GM21381 (cell line): Measurements from ENCODE around the gene ANKK1.
A peak's percentile ranks its signal among the peaks of the same experiment; 100 is the strongest.

Source experiments
- ATAC-seq: cut with Tn5 transposase; IDR thresholded peaks from one replicate; pipeline ENCODE4 v1.9.1; 2021; ENCODE audit warnings: mild to moderate bottlenecking, moderate library complexity; ENCODE audit not compliant: unreplicated experiment

The ANKK1 gene

DNA sequence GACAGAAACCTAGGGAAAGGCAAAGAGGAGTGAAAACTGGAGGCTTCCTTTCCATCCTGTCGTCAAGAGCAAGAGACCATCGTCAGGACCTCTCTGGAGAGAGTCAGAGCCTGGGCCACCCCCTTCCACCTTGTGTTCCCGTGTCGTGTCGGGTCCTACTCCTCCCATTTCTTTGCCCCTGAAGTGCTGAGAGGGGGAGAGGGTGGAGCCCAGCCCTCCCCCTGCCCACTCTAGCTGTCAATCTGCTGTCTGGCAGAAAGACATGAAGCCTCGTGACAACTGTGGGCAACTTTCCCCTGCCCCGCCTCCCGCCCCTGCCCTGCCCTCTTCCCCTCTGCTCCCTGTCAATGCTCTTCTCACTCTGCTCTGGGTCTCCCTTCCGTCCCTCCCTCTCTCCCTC lies 20.6 kb downstream of the ANKK1 start:
- ATAC-seq = no peak

DNA sequence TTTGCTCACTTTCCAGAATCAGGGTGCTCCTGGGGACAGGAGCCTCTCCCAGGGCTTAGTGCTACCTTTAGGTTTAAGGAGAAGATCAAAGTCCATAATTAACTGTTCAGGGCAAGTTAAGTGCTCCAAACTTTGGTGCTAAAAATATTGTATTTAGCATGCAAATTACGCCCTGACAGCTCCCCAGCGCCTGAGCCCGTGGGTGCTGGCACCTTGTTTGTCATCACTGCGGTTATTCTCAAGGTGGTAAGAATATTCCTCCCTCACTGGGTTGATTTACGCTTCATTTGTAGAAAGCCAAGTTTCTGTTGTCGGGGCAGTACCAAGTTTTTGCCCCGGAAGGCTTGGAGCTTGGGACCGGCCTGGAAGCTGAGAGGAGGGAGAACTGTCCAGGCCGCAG lies 21.3 kb downstream of the ANKK1 start:
- ATAC-seq = no peak

DNA sequence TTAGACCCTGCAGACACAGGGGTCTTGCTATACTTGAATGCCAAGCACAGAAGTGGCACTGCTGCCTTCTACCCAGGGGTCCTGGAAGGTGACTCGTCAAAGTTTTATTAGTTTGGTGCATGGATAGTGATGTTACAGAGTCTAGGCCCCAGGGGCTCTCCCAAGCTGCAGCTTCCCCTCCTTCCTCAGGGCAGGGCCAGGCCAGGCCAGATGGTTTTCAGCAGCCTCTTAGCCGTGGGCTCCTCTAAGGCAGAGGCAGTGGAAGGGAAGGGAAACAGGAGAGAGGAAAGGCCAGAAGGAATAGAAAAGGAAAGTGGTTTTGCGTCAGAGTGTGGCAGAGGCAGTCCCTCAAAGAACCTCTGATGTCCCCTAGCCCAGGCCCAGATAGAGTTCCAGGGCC lies 21.9 kb downstream of the ANKK1 start:
- ATAC-seq = no peak

DNA sequence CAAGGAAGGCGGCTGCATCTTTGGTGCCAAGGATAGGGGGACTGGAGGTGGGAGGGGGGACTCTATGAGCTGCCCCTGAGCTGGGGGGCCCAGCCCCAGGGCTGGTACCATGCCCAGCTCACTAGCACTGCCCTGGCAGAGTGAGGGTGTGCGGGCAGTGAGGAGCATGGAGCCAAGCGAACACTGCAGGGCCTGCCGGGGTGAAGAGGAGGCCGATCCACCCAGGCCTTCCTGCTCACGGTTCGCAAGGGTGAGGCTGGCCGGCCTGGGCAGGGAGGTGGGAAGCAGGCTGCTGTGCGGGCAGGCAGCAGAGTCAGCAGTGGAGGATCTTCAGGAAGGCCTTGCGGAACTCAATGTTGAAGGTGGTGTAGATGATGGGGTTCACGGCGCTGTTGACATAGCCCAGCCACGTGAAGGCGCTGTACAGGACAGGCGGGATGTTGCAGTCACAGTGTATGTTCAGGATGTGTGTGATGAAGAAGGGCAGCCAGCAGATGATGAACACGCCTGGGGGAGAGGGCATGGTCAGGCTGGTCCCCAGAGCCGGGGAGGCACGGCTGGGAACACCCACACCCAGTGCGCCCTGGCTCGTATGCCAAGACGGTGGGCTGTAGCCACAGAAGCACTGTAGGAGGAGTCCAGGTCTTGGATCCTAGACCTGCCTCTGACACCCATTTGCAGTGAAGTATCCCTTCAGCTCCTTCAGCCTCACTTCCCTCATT lies 23.0 kb downstream of the ANKK1 start:
- no peak for ATAC-seq

DNA sequence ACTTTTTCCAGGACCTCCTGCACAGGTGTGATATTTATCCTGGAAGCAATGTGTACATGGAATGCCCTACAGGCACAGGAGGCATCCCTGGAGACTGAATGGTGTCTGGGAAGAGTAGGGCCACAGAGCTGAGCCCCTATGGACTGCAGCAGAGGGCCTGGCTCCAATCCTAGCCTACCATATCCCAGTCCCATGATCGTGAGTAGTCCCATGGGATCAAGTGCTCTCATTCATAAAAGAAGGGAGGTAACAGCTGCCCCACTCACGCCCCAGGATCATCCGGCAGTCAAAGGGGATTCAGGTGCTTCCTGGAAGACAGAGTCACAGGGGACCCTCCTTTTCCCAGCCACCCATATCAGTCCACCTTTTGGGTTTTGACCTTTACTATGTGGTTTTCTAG lies 24.0 kb downstream of the ANKK1 start:
- ATAC-seq = no peak

DNA sequence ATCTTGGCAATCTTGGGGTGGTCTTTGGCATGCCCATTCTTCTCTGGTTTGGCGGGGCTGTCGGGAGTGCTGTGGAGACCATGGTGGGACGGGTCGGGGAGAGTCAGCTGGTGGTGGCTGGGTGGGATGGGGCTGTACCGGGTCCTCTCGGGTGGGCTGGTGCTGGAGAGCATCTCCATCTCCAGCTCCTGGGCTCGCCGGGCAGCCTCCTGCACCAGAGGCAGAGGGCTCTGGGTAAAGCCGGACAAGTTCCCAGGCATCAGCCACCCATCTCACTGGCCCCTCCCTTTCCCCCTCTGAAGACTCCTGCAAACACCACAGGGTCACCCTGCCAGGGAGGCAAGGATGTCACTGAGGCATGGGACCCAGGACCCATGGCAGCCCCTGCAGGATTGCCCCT lies 25.1 kb downstream of the ANKK1 start:
- ATAC-seq = no peak

DNA sequence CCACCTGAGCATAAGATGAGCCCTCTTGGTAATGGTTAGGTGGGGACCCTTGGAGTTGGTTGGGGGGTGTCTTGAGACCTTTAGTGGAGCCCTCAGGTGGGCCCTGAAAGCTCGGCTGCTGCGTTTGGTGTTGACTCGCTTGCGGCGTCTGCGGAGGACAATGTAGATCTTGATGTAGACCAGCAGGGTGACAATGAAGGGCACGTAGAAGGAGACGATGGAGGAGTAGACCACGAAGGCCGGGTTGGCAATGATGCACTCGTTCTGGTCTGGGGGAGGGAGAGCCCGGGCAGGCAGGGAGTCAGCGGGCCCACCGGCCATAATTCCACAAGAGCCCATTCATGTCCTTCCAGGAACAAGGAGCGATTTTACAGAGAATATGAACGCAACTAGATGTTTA lies 27.8 kb downstream of the ANKK1 start:
- no peak for ATAC-seq

DNA sequence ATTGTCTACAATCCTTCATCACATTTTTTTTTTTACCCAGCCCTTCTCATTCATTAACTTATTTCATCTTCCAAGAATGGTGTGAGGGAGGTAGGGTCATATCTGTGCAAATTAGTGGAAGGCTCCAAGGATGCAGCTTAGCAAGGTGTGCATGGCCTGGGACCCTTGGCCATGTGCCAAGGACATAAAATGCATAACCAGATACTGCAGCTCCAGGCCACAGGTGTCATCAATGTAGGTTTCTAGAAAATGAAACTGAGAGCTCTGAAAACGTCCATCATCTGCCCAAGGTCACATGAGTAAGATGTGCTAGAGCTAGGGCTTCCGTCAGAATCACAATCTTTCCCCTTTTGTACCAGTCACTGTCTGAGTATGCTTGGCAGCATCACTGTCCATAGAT lies 29.8 kb downstream of the ANKK1 start:
- peak; percentile 70 for ATAC-seq

DNA sequence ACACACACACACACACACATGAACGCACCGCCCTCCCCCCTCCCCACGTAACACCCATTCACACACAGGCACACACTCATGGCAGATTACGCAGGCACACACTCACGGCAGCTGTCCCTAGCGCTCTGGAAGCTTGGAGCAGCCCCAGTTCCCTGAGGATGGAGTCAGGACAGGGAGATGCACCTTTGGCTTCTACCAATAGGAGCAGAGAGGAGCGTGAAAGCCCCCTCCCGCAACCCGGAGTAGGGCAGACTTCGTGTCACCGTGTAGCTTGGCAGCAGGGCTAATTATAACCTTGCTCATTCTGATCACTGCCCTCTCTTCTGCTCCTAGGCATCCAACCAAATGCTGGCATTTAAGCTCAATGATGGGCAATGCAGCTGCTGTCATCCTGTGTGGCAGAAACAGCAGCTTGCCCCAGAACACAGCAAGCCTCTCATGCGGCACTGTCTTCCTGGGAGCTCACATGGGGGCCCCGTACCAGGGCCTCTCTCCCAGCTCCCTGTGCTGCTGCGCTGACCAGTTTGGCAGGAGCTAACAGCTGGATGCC lies 31.9 kb downstream of the ANKK1 start:
- ATAC-seq = no peak

DNA sequence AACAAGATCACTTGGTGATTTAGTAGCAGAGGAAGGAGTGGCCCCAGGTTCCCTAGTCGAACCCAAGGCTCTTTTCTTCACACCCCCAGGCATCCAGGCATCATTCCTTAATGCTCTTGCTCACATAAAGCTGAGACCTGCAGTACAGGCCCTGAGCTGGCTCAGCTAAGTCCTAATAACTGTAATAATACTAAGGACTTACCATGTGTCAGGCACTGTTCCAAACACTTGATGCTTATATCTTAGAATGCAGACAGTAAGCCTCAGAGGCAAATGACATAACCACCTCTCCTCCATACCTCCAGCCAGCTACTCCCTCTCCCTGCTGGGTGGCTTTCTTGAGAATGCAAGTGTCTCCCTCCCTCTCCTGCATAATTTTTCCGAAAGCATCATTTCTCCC lies 33.2 kb downstream of the ANKK1 start:
- ATAC-seq = no peak

DNA sequence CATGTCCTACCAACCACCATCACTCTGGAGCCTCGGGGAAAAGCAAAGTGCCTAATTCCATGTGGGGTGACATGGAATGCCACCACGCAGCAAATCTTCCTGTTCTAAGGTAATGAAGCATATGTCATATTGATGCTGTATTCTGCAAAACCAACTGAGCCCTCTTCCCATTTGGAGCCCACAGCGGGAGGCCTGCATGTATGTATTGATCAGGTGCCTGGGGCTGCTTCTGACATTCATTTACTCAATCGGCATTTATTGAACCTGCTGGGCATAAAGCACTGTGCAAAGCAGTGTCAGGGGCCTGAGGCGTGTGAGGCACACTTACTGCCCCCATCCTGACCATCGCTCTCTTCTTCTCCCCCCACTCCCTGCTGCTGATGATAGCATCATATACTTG lies 39.1 kb downstream of the ANKK1 start:
- ATAC-seq = no peak

DNA sequence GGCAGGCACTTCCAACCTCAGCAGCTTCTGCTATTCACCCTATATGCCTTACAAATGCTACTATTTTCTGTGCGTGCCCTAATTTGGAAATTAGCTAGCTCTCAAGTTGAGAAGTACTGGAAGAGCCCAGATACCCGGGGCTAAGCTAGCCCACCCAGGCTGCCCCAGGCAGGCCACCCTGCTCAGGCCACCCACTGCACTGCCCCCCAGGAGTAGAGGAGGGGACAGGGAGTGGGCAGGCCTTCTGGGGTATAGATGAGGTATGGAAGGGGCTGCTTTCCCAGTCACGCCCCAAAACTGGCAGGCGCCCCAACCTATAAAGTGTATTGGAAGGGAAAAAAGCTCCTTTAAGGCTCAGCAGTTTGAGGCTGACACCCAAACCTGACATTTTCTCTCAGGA lies 44.2 kb downstream of the ANKK1 start:
- ATAC-seq = no peak

DNA sequence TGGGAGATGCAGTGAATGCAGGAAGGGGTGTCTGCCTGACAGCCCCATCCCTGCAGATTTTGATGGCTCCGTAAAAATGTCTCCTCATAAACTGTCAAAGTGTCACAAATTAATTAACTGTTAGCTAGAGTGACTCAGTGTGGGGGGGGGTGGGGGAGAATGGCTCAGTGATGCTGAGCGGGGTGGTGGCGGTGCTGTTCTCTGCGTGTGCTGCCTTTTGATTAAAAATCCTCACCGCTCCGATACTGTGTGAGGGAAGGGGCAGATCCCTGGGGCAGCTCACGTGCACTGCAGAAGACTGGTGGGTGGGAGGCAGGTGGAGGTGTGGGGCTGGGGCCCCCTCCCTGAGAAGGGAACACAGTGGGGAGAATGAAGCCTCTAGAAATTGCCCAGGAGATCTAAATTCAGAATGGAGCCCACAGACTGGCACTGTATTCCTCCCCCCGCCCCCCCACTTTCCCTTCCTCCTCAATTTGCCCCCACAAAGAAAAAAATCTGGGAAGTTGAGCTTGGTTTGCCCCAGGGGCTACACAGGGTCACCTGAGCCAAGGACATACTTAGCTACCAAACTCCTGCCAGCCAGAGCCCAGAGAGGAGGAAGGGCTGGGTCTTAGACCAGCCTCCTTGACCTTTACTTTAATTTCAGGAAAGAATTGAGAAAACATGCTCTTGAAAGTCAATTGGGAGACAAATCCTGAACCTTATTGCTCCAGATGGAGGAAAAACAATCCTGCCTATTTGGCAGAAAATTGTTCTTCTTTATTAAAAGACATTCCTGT lies 47.8 kb downstream of the ANKK1 start:
- no peak for ATAC-seq

DNA sequence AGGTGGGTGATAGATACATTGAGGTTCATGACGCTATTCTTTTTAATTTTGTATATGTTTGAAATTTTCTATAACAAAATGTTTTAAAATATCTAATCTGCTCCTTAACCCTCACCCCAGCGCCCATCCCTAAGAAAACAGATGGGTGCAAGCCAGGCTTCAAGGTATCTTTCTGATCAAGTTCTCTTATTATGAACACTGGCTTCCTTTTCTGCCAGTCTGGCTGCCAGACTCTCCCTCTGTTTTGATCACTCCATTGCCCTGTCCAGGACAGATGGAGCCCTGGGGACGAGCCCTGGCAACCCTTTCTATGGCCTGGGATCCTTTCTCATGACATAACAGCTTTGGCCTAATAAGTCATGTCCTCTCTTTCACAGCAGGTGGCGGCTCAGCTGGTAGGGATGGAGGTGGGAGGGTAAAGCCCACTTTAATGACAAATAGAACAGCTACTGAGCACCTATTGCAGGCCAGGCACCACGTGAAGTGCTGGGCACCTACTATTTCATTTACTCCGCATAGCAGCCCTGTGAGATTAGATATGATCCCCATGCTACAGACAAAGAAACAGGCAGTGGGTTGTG lies 49.2 kb downstream of the ANKK1 start:
- ATAC-seq = no peak

DNA sequence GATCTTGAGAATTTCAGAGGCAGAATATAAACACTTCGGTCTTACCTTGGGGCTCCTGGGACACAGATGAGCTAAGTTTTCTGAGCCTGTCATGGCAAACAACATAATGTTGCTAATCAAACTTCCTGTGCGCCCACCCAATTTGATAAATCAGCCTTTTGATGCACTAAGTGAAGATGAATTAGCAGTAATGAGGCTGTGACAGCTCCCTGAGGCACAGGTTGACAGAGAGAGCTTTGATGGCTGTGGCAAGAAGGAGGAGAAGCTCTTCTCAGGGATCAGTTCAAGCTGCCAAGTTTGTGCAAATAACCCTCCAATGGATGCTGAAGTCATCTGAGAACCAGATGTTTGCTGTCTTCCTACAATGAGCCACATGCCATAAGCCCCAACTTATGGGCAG lies 53.2 kb downstream of the ANKK1 start:
- no peak for ATAC-seq

DNA sequence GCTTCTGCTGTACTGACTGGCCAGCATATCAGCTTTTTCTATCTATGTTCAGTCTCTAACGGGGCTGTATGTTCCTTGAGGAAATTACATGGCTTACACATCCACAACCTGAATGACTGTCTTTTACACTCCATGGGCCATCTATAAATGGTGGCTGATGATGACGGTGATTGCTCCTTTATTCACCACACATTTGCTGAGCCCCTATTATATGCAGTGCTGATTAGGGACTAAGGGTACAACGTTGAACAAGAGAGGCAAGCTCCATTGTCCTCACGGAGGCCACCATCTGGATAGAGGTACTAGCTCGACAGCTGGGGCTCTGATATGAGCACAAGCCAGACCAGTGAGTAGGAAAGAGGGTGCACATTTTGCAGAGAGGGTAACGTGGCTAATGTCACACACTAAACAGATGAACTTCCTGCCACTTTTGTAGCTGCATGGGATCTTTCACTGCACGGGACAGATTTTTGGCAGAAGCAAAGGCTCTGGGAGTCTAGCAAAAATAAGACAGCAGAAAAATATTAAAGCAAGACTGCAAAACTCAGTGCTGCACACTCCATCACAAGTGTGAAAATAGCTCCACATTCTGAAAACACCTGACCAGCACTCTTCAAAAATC lies 57.0 kb downstream of the ANKK1 start:
- no peak for ATAC-seq

DNA sequence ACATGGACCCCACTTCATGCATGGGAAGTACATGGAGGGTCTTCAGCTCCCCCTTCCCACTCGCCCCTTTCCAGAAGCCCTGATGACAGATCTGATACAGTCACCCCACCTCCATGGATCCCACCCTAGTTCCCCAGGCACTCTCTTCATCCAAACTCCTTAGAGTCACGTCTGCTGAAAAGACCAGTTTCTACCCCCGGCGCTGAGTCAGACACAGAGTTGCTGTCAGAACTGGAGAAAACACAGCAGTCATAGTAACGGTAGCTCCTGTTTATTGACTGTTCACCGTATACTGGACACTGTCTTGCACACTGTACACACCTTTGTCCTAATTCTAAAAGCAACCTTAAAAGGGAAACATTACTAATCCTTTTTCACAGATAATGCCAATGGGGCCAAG lies 58.5 kb downstream of the ANKK1 start:
- peak; percentile 57 for ATAC-seq

DNA sequence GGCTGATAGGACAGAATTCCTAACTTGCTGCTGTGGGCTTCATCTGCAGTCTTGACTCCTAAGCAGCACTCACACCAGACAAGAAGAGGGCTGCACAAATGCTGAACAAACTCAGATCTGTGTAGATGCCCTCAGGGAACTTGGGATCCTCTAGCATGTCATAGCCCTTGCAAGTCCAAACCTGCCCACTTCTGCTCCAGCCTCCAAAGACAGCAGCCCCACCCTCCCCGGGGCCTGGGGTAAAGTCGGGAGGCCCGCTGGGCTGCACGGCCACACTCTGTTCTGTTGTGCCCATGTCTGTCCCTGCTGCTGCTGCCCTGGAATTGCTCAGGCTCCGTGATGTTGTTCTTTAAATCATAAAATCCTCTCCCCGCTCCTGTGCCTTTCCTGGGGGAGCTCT lies 59.4 kb downstream of the ANKK1 start:
- ATAC-seq = no peak

DNA sequence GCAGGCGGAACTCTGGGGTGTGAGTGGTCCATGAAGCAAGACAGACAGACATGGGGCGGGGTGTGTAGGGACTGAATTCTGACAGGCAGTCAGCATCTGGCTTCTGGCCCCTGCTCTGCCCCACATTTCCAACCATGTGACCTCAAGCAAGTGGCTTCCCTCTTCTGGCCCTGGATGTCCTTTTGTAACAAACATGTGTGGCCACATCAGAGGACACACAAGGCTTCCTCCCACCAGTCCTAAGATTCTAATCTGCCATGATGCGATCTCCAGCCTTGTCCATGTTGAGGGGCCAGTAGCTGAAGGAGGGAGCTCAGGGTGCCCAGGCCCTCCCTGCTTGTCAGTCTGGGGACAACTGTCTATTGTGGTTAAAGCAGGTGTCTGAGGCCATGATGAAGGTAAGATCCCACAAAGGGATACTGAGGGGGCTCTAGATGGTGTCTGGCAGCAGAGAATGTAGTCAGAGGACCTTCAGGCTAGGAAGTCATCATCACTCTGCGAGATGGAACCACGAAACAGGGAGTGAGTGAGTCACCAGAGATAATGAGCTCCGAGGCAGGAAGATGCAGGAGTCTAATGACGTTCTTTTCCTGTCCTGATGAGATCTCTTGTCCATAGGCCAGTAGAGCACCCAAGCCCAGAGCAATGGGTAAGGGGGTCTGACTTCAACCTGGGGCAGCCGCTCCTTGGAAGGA lies 60.2 kb downstream of the ANKK1 start:
- no peak for ATAC-seq

DNA sequence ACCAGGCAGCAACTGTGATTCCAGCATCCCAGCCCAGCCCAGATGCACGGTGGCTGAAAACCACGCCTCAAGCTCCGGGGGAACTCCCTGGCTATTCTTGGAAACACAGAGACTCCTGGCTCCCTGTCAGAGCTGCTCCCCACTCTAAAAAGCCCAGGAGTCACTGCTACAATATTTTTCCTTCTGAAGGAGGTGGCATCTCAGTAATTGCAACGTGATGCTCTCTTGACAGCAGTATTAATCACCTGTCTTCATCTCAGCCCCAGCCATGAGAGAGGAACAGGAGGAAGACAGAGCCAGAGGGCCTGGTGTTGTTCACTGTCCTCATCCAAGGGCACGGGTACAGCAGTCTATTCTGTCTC lies 60.7 kb downstream of the ANKK1 start:
- no peak for ATAC-seq

DNA sequence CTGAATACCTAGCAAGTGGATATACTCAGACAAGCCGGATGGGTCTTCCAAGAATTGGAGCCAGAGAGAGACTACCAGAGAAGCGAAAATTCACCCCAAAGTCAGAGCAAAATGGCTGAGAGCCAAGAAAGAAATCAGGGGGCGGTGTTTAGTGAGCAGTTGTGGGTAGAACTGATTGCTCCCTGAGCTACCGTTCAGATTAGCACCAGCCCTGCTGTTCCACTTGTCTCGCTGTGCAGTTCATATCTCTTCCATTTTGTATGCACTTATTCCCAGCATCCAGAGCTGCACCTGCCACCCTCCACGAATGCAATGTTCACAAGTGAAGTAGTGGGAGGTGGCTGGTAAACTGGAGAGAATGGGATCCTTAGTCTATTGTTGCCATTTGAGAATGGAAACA lies 62.2 kb downstream of the ANKK1 start:
- ATAC-seq = no peak
